HepG2 (cell line): ENCODE measurements around the gene CDH19. TPM values are rescaled to one million over a fixed set of nuclear protein-coding genes. Genes with fewer than 3 reads are reported as not detected.

ENCODE experiments used
- ATAC-seq: fragments of 200-7000 bp; cut with Tn5 transposase; 3 replicates; pipeline ENCODE4 v1.9.1; 2020; ENCODE audit warnings: mild to moderate bottlenecking, moderate library complexity
- Bru-seq: library from RNA; stranded (reverse); fragments of 400-500 nt; gene quantifications from one replicate; lab custom pipeline; 2021; lab: Mats Ljungman, UMichigan
- BruChase-seq, 2 experiments: library from RNA; stranded (reverse); fragments of 400-500 nt; gene quantifications; one replicate each; lab custom pipeline; 2021; lab: Mats Ljungman, UMichigan
- BruUV-seq: library from RNA; stranded (reverse); fragments of 400-500 nt; replicated peaks from 2 replicates; lab custom pipeline; 2021; lab: Mats Ljungman, UMichigan
- CTCF ChIA-PET: fragments of 300-600 bp; formaldehyde crosslinking; extraction: SDS; loops from one replicate; lab custom pipeline; 2021; ENCODE audit warnings: low total read pairs, inconsistent platforms, low intra/inter-chr PET ratio; lab: Yijun Ruan, JAX
- POLR2A ChIA-PET: fragments of 350-600 bp; sonication (Branson Sonifier 250); formaldehyde crosslinking; loops from one replicate; lab custom pipeline; 2020; ENCODE audit warnings: antibody characterized with exemption, inconsistent platforms; lab: Yijun Ruan, JAX
- DNase-seq: peaks from one replicate; pipeline ENCODE4 v3.0.0-alpha.2; 2015; ENCODE audit warnings: low spot score
- FAIRE-seq: peaks from 3 replicates; lab custom pipeline; 2011; peaks lifted over from hg19 to GRCh38; lab: Jason Lieb, UNC
- H2AFZ ChIP-seq: one replicate; pipeline ENCODE4 v1.6.1; 2011; ENCODE audit warnings: low read length, inconsistent platforms
- H3K27ac ChIP-seq: fragments of 300-600 bp; 3 replicates; pipeline ENCODE4 v1.8.0; 2011; ENCODE audit warnings: mixed run types, mild to moderate bottlenecking, mixed read lengths, low read length, inconsistent platforms; ENCODE audit not compliant: insufficient read depth; ENCODE audit errors: extremely low read length
- H3K27me3 ChIP-seq, 2 experiments: fragments of 200-600 bp in 1 of 2; 2 replicates in 1 of 2; 3 replicates in 1 of 2; pipeline versions ENCODE4 v1.6.0 to v1.8.0; 2011; ENCODE audit warnings: low read length in 2 of 2, mild to moderate bottlenecking in 2 of 2, moderate library complexity in 2 of 2, inconsistent platforms in 1 of 2; ENCODE audit not compliant: insufficient read depth in 2 of 2, control insufficient read depth in 1 of 2
- H3K36me3 ChIP-seq, 2 experiments: fragments of 200-600 bp in 1 of 2; replicated peaks in 1 of 2; 2 replicates in 1 of 2; 3 replicates in 1 of 2; pipeline versions ENCODE4 v1.5.1 to v1.8.0; 2011; ENCODE audit warnings: low read length in 2 of 2, inconsistent platforms in 1 of 2; ENCODE audit not compliant: insufficient read depth in 2 of 2, control insufficient read depth in 1 of 2
- H3K4me1 ChIP-seq: 2 replicates; pipeline ENCODE4 v1.5.1; 2012; ENCODE audit warnings: low read length, inconsistent platforms; ENCODE audit not compliant: insufficient read depth
- H3K4me2 ChIP-seq: 2 replicates; pipeline ENCODE4 v1.6.0; 2011; ENCODE audit warnings: low read depth, low read length, inconsistent platforms
- H3K4me3 ChIP-seq, 3 experiments: fragments of 200-600 bp in 1 of 3; sonication (generic), shearing (Covaris generic) in 1 of 3; replicated peaks in 1 of 3; 2 replicates each; pipeline ENCODE4 v1.5.1; 2011 to 2016; ENCODE audit warnings: low read length in 3 of 3, inconsistent platforms in 2 of 3, low read depth in 2 of 3, mild to moderate bottlenecking in 2 of 3, control low read depth in 1 of 3, mixed read lengths in 1 of 3; ENCODE audit not compliant: insufficient read depth in 1 of 3
- H3K79me2 ChIP-seq: one replicate; pipeline ENCODE4 v1.6.1; 2011; ENCODE audit warnings: low read length, inconsistent platforms; ENCODE audit not compliant: insufficient read depth
- H3K9ac ChIP-seq: 2 replicates; pipeline ENCODE4 v1.6.0; 2011; ENCODE audit warnings: mild to moderate bottlenecking, low read depth, low read length, inconsistent platforms; ENCODE audit not compliant: insufficient read depth
- H3K9me3 ChIP-seq: 2 replicates; pipeline ENCODE4 v1.5.1; 2012; ENCODE audit warnings: mild to moderate bottlenecking, low read length
- H4K20me1 ChIP-seq: 2 replicates; pipeline ENCODE4 v1.6.0; 2011; ENCODE audit warnings: inconsistent platforms, mild to moderate bottlenecking, low read length, moderate library complexity; ENCODE audit not compliant: insufficient read depth
- ATF7-NPFF ChIP-seq: sonication (generic); formaldehyde crosslinking; IDR thresholded peaks from 2 replicates; pipeline ENCODE4 v1.8.1; 2023; ENCODE audit warnings: mild to moderate bottlenecking, low read depth, missing genetic modification reagents, moderate library complexity
- CREB3 ChIP-seq: sonication (generic); formaldehyde crosslinking; IDR thresholded peaks from 2 replicates; pipeline ENCODE4 v1.5.0; 2020; ENCODE audit warnings: missing genetic modification reagents
- FOXP1 ChIP-seq, 2 experiments: fragments of 450-650 bp in 1 of 2; IDR thresholded peaks; 2 replicates each; pipeline ENCODE4 v1.6.1; 2017 to 2018; ENCODE audit warnings: antibody characterized with exemption in 1 of 2
- ZNF3 ChIP-seq: IDR thresholded peaks from 2 replicates; pipeline ENCODE4 v1.7.0; 2017; ENCODE audit warnings: inconsistent platforms
- ZNF549 ChIP-seq: sonication (generic); formaldehyde crosslinking; IDR thresholded peaks from 2 replicates; pipeline ENCODE4 v1.5.0; 2020; ENCODE audit warnings: missing genetic modification reagents
- WGBS: methylation state at CpG from one replicate; pipeline ENCODE4 v1.1.6; 2017; ENCODE audit warnings: low lambda C conversion rate; 5-methylcytosine and 5-hydroxymethylcytosine counted together
- in situ Hi-C: cut with HindIII; loops from 2 replicates; pipeline ENCODE4 v1.10.0; 2017; ENCODE audit warnings: low pct_unique_long_range_greater_than_20kb; ENCODE audit not compliant: extremely low pct_ligation_motif_present
- intact Hi-C: fragments of 100-400 bp; cut with micrococcal nuclease; formaldehyde crosslinking; loops from one replicate; pipeline ENCODE4 v1.10.0; 2022; ENCODE audit not compliant: unreplicated experiment
- long read RNA-seq, 2 experiments: library from RNA in 1 of 2; library from polyadenylated mRNA in 1 of 2; stranded (forward) in 1 of 2; unstranded in 1 of 2; transcript quantifications; one replicate each; pipeline ENCODE4 v2.0.0, GENCODE V29; 2019 to 2022
- polyA minus RNA-seq, 3 experiments: library from RNA; depleted of rRNA, polyadenylated mRNA; stranded (reverse); fragments of >200 nt; gene quantifications; 2 replicates each; pipeline ENCODE4 v1.2.3, GENCODE V29; 2011; ENCODE audit warnings: low replicate concordance in 1 of 3
- polyA plus RNA-seq, 8 experiments: library from polyadenylated mRNA; depleted of rRNA in 3 of 8; stranded (reverse) in 7 of 8; unstranded in 1 of 8; fragments of >200 nt; fragmentation: Illumina TruSeq in 4 of 8; extraction: Trizol in 4 of 8; gene quantifications; 2 replicates each; pipeline versions ENCODE4 v1.2.1 to v1.2.3, GENCODE V29; 2011 to 2016; ENCODE audit warnings: low read depth in 4 of 8, missing spikeins in 1 of 8, mixed read lengths in 1 of 8; ENCODE audit not compliant: insufficient read depth in 1 of 8
- total RNA-seq, 5 experiments: library from RNA; depleted of rRNA; stranded (reverse); fragments of >200 nt; fragmentation: Illumina TruSeq; extraction: Trizol; gene quantifications; 2 replicates each; pipeline ENCODE4 v1.2.3, GENCODE V29; 2016; ENCODE audit warnings: low read depth in 1 of 5
- TF ChIP-seq, protein P1 (sequence below): sonication (generic); formaldehyde crosslinking; IDR thresholded peaks from 2 replicates; pipeline ENCODE4 v1.5.0; 2020; ENCODE audit warnings: missing genetic modification reagents
- TF ChIP-seq, protein P2 (sequence below): fragments of 450-650 bp; IDR thresholded peaks from 2 replicates; pipeline ENCODE4 v1.6.1; 2017; ENCODE audit warnings: mild to moderate bottlenecking

Gene CDH19
- total RNA-seq (2016; rRNA removed; fragmentation: Illumina TruSeq; extraction: Trizol) = not detected in 2 replicates
- total RNA-seq (2016; cell fraction: cytosol; rRNA removed; fragmentation: Illumina TruSeq; extraction: Trizol; ENCODE audit: low read depth) = not detected in 2 replicates
- total RNA-seq (2016; cell fraction: insoluble cytoplasmic fraction; rRNA removed; fragmentation: Illumina TruSeq; extraction: Trizol) = not detected in 2 replicates
- total RNA-seq (2016; cell fraction: membrane; rRNA removed; fragmentation: Illumina TruSeq; extraction: Trizol) = not detected in 2 replicates
- total RNA-seq (2016; cell fraction: nucleus; rRNA removed; fragmentation: Illumina TruSeq; extraction: Trizol) = not detected in 2 replicates
- polyA plus RNA-seq (2011; rRNA removed) = not detected in 2 replicates
- not detected in 2 replicates for polyA plus RNA-seq (2011; cell fraction: cytosol; rRNA removed)
- polyA plus RNA-seq (2011; cell fraction: nucleus; rRNA removed) = not detected in 2 replicates
- not detected in 2 replicates for polyA plus RNA-seq (2012)
- not detected in 2 replicates for polyA plus RNA-seq (2016; cell fraction: cytosol; fragmentation: Illumina TruSeq; extraction: Trizol; ENCODE audit: low read depth)
- not detected in 2 replicates for polyA plus RNA-seq (2016; cell fraction: insoluble cytoplasmic fraction; fragmentation: Illumina TruSeq; extraction: Trizol; ENCODE audit: low read depth)
- polyA plus RNA-seq (2016; cell fraction: membrane; fragmentation: Illumina TruSeq; extraction: Trizol; ENCODE audit: low read depth) = not detected in 2 replicates
- not detected in 2 replicates for polyA plus RNA-seq (2016; cell fraction: nucleus; fragmentation: Illumina TruSeq; extraction: Trizol; ENCODE audit: insufficient read depth, low read depth)
- not detected in 2 replicates for polyA minus RNA-seq (2011; rRNA and poly(A)+ RNA removed; ENCODE audit: low replicate concordance)
- not detected in 2 replicates for polyA minus RNA-seq (2011; cell fraction: cytosol; rRNA and poly(A)+ RNA removed)
- polyA minus RNA-seq (2011; cell fraction: nucleus; rRNA and poly(A)+ RNA removed) = not detected in 2 replicates
- percentile 1 among the genes with signal in this experiment for Bru-seq, nascent RNA
- BruChase-seq, experiment 1, labeled RNA remaining after a 6-hour chase = not detected
- percentile 2 among the genes with signal in this experiment for BruChase-seq, experiment 2, labeled RNA remaining after a 2-hour chase
- long read RNA-seq, experiment 1 = 0 reads
- long read RNA-seq, experiment 2 = 0 reads

DNA sequence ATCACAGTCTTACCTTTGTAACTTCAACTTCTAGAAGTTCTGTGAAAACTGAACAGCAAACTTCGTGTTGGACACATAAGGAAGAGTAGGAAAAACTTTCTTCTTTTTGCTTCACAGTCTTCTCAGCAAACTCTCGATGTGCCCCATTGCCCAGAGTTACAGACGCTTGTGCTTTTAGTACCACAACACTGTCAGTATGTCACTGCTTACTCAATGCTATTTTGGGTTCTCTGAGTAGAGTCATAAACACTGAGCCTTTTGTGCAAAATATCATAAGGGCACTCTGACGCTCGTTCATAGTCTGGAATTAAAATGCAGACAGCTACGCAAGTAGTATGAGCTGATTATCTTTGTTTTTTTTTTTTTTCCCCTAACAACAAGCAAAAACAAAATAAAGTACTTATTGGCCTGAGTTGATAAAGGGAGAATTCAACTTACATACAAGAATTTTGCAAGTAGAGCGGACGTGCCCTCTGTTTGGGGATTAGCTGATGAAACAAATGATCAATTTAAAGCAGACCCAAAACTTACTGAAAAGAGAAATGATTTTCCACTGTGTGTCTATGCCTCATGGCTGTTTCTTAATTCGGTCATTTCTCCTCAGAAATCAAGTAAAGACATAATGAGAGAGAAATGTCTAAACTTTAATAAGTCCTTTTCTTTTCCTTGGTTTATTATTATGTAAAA, at the start of gene CDH19:
TSS of gene CDH19 (minus strand) at position 150 of the 687 bp plus-strand sequence. CDS start 31,886 bp downstream, outside the sequence.
- H3K36me3 ChIP-seq = no peaks in the 10 kb centered on the region
- no peak within 1 kb of the TSS for H3K4me2 ChIP-seq
- WGBS = 11% methylated on average over 9 of the region's 9 CpGs
- no peaks in the 10 kb centered on the region for H3K79me2 ChIP-seq
- H3K27me3 ChIP-seq = no peaks in the 10 kb centered on the region
- FAIRE-seq (no peak), ATAC-seq (no peak)
- H2AFZ ChIP-seq = no peak within 1 kb of the TSS
- no peaks in the 10 kb centered on the region for H3K9me3 ChIP-seq
- no peak within 1 kb of the TSS for H3K4me3 ChIP-seq
- in situ Hi-C loops = no loop called here
- intact Hi-C loops = no loop called here
- no peak within 1 kb of the TSS for H3K9ac ChIP-seq
- no peak for TF ChIP-seq ATF7-NPFF
- TF ChIP-seq CREB3 (CRISPR knock-in tag) = no peak
- no peak for TF ChIP-seq ZNF3 (CRISPR knock-in tag)
- TF ChIP-seq, protein P1, sequence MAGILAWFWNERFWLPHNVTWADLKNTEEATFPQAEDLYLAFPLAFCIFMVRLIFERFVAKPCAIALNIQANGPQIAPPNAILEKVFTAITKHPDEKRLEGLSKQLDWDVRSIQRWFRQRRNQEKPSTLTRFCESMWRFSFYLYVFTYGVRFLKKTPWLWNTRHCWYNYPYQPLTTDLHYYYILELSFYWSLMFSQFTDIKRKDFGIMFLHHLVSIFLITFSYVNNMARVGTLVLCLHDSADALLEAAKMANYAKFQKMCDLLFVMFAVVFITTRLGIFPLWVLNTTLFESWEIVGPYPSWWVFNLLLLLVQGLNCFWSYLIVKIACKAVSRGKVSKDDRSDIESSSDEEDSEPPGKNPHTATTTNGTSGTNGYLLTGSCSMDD (CRISPR knock-in tag) = no peak
- TF ChIP-seq, protein P2, sequence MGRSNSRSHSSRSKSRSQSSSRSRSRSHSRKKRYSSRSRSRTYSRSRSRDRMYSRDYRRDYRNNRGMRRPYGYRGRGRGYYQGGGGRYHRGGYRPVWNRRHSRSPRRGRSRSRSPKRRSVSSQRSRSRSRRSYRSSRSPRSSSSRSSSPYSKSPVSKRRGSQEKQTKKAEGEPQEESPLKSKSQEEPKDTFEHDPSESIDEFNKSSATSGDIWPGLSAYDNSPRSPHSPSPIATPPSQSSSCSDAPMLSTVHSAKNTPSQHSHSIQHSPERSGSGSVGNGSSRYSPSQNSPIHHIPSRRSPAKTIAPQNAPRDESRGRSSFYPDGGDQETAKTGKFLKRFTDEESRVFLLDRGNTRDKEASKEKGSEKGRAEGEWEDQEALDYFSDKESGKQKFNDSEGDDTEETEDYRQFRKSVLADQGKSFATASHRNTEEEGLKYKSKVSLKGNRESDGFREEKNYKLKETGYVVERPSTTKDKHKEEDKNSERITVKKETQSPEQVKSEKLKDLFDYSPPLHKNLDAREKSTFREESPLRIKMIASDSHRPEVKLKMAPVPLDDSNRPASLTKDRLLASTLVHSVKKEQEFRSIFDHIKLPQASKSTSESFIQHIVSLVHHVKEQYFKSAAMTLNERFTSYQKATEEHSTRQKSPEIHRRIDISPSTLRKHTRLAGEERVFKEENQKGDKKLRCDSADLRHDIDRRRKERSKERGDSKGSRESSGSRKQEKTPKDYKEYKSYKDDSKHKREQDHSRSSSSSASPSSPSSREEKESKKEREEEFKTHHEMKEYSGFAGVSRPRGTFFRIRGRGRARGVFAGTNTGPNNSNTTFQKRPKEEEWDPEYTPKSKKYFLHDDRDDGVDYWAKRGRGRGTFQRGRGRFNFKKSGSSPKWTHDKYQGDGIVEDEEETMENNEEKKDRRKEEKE = no peak
- TF ChIP-seq ZNF549 = no peak
- no peak for TF ChIP-seq FOXP1 (IDR thresholded peaks at IDR 0.05)
- no peak for TF ChIP-seq FOXP1 (CRISPR knock-in tag; IDR thresholded peaks at IDR 0.05)
- TF ChIP-seq, all 625 proteins: peak for 0
- CTCF ChIA-PET = no interaction called here
- POLR2A ChIA-PET = no interaction called here
- H3K4me1 ChIP-seq = 0 out of 2 replicates have a peak, but pooled peaks cover 3% of the 10 kb centered on the region
- no peak within 1 kb of the TSS for H3K27ac ChIP-seq
- peak; percentile 0 for DNase-seq
- no TSS peak for BruUV-seq
- H4K20me1 ChIP-seq = no peaks in the 10 kb centered on the region
